ENCODE results near the gene C4A.
A peak's percentile ranks its signal among the peaks of the same experiment; 100 is the strongest.
"Not testable (repeated sequence)": the region's sequence is repeated elsewhere in the genome, so short reads cannot be mapped to it uniquely, and the experiment has no call there.

C4A gene
- 0.29 to 2.0 (median 0.76) reads per million in 4 experiments for total RNA-seq

GRCh38 chr6:31981744-31982143, at the start of gene C4A:
C4A (plus strand) TSS chr6:31982057; CDS start chr6:31982108, 51 bp downstream.
- DNase-seq, result not testable (repeated sequence)

- not testable (repeated sequence) for DNase-seq
Observed at GRCh38 chr6:31932137-31932536, 49.7 kb upstream of the C4A start.

GRCh38 chr6:31933537-31933936, 48.3 kb upstream of the C4A start:
- no peak for DNase-seq

GRCh38 chr6:31935021-31935420, 46.8 kb upstream of the C4A start:
- DNase-seq, result no peak

DNA sequence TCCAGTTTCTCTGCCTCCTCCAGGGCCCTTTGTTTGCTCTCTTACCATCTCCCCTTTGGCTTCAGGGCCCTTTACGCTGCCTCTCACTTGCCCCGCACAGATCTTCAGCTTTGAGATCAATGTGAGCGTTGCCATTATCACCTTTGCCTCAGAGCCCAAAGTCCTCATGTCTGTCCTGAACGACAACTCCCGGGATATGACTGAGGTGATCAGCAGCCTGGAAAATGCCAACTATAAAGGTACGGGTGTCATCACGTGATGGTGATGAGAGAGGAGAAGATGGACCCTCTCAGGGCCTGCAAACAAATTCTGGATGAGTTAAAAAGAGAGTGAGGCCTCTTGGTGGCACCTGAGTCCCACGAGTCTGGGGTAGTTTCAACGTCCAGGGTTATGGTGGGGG, 46.0 kb upstream of the C4A start:
- no peak for DNase-seq

DNA sequence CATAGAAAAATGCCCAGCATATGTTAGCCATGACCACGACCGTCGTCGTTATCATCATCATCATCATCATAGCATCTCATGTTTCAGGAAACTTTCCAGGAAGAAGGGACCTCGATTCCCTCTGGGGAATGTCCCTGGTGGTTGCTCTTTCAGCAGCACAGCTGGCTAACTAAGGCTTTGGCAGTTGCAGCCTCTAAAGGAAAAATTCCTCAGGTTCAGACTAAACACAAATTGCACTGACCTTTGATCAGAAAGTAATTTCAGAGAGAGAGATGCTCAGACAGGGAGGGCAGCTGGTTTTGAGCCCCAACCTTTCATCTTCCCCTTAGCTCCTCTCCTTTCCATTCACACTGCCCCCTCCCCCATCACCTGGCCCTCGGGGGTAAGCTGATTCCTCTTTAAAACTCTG, 41.6 kb upstream of the C4A start:
- no peak for DNase-seq

DNA sequence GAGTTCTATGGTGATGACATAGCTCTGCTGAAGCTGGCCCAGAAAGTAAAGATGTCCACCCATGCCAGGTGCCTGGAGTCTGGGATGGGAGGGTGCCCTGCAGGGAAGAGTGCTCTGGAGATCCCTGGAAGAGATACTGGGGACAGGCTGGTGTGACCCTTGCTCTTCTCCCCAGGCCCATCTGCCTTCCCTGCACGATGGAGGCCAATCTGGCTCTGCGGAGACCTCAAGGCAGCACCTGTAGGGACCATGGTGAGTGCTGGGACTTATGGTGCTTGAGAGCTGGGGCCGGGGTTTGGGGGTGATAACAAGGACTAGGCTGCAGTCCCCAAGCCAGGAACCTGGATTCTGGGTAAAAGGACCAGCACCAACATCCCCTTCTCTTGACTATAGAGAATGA, 38.1 kb upstream of the C4A start:
- no peak for DNase-seq

GRCh38 chr6:31945154-31945506, 36.7 kb upstream of the C4A start:
- no peak for DNase-seq

DNA sequence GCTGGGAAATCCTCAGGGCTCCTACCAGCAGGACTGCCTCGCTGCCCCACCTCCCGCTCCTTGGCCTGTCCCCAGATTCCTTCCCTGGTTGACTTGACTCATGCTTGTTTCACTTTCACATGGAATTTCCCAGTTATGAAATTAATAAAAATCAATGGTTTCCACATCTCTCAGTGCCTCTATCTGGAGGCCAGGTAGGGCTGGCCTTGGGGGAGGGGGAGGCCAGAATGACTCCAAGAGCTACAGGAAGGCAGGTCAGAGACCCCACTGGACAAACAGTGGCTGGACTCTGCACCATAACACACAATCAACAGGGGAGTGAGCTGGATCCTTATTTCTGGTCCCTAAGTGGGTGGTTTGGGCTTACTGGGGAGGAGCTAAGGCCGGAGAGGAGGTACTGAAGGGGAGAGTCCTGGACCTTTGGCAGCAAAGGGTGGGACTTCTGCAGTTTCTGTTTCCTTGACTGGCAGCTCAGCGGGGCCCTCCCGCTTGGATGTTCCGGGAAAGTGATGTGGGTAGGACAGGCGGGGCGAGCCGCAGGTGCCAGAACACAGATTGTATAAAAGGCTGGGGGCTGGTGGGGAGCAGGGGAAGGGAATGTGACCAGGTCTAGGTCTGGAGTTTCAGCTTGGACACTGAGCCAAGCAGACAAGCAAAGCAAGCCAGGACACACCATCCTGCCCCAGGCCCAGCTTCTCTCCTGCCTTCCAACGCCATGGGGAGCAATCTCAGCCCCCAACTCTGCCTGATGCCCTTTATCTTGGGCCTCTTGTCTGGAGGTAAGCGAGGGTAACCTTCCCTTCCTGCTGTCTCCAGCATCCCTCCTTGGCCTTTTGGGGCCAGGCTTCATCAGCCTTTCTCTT, 36.1 kb upstream of the C4A start, which contains the start of gene CFB:
Gene CFB, plus strand, starts transcription at position 589 of the 863 bp plus-strand sequence. Its CDS starts 127 bp downstream, at position 716.
- no peak for DNase-seq

GRCh38 chr6:31946370-31946885, 35.4 kb upstream of the C4A start:
- DNase-seq, result no peak

DNA sequence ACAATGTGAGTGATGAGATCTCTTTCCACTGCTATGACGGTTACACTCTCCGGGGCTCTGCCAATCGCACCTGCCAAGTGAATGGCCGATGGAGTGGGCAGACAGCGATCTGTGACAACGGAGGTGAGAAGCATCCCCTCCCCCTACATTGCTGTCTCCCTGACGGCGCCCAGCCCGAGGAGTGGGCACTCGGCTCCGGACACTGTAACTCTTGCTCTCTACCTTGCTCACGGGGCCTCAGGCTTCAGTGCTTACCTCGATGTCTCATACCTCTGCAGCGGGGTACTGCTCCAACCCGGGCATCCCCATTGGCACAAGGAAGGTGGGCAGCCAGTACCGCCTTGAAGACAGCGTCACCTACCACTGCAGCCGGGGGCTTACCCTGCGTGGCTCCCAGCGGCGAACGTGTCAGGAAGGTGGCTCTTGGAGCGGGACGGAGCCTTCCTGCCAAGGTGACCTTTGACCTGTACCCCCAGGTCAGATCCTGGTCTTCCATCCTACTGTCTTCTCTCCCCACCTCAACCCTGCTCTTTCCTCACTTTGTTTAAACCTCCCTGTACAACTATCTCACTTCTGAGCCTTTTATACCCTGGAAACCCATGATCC, 34.7 kb upstream of the C4A start:
- no peak for DNase-seq

- no peak for DNase-seq
Observed at GRCh38 chr6:31947864-31948263, 34.0 kb upstream of the C4A start.

DNA sequence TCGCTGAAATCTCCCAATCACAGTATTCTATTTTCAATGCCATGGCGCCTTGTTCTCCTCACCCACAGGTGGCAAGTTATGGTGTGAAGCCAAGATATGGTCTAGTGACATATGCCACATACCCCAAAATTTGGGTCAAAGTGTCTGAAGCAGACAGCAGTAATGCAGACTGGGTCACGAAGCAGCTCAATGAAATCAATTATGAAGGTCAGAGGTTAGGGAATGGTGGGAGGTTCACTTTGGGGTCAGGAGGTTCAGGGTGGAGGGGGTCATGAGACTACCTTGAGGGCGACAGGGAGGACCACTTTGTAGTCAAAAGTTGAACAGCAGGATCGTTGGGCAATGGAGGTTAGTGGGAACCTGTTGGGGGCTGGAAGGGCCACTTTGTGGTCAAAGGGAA, 33.6 kb upstream of the C4A start:
- no peak for DNase-seq

- DNase-seq, result no peak
Observed at GRCh38 chr6:31948753-31949413, 33.0 kb upstream of the C4A start.

- no peak for DNase-seq
Observed at GRCh38 chr6:31949926-31950548, 31.8 kb upstream of the C4A start.

DNA sequence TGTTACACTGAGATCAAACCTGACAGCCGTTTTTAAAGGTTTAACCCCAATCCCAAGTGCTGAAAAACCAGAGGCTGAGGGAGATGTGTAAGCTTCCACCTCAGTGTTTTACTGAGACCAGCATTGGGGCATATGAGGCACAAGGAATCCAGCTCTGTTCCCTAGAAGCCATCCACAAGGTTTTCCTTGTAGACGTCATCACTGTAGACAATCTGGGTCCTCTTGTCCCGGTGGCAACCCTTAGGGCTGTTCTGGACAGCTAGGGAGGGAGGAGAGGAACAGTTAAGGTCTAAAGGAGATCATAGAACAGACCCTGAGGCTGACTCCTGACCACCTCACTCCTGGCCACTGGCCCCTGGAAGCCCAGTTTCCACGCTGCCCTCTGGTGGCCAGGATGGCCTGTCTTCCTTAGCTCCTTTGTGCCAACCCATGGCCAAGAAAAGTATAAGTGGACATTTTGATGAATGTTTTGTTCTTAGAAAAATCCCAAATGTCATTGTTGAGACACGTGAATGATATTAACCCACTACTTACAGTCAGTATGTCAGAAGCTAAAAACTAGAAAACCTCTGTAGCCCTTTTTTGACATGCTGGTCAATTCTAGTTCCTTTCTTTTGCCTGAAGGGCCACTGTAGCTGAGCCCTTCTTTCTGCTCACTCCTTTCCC, 29.6 kb upstream of the C4A start:
- peak; percentile 6 for DNase-seq

GRCh38 chr6:31952890-31953289, 29.0 kb upstream of the C4A start:
- no peak for DNase-seq

GRCh38 chr6:31954511-31954910, 27.3 kb upstream of the C4A start:
- DNase-seq, result no peak

- no peak for DNase-seq
Observed at GRCh38 chr6:31956796-31957195, 25.1 kb upstream of the C4A start.

DNA sequence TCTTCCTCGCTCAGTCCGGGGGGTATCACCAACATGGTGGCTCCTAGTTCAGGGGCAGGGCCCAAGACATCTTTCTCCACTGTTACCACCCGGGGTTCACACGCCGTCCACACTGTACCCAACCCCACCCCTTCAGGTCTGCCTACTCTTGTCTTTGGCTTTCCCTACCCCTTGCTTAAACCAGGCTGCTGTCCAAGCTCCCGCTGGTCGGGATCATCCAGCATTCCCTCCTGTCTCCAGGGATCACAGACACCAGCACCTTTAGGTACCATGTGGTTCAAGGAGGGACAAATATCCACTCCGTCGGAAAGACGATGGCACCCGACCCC, 23.5 kb upstream of the C4A start:
- no peak for DNase-seq

DNA sequence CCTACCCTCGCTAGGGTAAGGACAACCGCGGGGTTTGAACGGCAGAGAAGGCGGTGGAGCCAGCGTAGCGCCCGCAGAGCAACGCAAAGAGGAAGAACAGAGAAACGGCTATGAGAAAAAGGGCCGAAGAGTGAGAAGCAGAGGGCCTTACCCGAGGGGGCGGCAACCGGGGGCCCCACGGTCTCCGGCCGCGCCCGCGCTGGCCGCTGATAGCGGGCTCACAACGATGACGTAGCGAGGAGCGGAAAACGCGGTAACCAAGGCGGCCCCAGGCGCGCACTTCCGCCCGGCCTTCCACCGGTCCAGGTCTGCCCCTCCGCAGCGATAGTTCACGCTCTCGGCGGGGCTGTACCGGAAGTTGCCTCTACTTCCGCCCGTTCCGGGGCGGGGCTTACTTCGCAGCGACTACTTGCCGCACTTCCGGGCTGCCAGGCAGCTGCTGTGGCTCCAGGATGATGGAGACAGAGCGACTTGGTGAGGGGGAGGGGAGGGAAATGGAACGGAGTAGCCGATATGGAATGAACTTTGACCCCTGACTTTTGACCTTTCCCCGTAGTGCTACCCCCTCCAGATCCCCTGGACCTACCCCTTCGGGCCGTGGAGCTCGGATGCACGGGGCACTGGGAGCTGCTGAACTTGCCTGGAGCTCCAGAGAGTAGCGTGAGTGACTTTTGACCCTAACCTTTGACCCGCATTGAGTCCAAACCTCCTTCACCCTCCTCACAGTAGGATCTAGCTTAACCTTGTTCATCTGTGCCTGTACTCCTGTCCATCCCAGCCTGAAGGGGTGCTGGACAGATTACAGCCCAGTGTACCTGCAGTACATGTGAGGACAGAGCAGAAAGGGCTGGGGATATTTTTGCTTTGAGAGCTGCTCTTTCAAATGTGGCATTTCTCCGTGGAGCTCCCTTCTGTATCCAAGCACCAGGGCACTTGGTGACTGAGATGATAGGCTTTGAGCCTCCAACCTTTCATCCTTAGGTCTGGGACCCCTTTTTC, 22.8 kb upstream of the C4A start, which contains the start of the genes NELFE and SKIC2:
Gene NELFE, minus strand, starts transcription at position 231 of the 999 bp plus-strand sequence. CDS start 525 bp downstream, outside the sequence.
Gene SKIC2, plus strand, starts transcription at position 435 of the 999 bp plus-strand sequence. Its CDS starts 18 bp downstream, at position 453.
- peak; percentile 95 for DNase-seq

Data from effector CD8-positive, alpha-beta T cell (primary cell).